ENCODE results near the gene LILRA1. TPM values are rescaled to one million over a fixed set of nuclear protein-coding genes. Genes with fewer than 3 reads are reported as not detected.

The LILRA1 gene
- total and polyA plus RNA-seq, 2 donors (not counting 1 experiment from before 2014, with no cell fraction given): 1.5 TPM; not detected in 1

DNA sequence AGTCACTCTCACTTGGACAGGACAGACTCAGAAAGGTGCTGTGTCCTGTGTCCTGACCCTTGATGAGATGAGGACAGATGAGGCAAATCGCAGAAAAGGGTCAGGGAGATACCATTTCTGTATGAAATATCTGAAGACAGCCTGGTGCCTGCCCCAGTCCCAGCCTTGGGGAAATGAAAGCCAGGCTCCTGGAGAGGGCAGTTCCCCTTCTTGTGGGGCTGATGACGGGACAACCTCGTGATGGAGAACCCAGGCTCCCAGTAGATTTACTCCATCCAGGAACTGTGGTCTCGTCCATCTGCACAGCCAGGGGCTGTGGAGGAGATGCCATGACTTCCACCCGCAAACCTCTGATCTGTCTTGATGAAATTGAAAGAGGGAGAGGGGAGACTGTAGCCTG lies 50.6 kb downstream of the LILRA1 start:
- no peak for TF ChIP-seq EZH2 (IDR thresholded peaks at IDR 0.05; ENCODE audit: borderline replicate concordance, insufficient read depth, low read depth, low read length, poor library complexity, severe bottlenecking)
- TF ChIP-seq, protein P1, sequence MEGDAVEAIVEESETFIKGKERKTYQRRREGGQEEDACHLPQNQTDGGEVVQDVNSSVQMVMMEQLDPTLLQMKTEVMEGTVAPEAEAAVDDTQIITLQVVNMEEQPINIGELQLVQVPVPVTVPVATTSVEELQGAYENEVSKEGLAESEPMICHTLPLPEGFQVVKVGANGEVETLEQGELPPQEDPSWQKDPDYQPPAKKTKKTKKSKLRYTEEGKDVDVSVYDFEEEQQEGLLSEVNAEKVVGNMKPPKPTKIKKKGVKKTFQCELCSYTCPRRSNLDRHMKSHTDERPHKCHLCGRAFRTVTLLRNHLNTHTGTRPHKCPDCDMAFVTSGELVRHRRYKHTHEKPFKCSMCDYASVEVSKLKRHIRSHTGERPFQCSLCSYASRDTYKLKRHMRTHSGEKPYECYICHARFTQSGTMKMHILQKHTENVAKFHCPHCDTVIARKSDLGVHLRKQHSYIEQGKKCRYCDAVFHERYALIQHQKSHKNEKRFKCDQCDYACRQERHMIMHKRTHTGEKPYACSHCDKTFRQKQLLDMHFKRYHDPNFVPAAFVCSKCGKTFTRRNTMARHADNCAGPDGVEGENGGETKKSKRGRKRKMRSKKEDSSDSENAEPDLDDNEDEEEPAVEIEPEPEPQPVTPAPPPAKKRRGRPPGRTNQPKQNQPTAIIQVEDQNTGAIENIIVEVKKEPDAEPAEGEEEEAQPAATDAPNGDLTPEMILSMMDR (IDR thresholded peaks at IDR 0.05): no peak
- Histone ChIP-seq H3K4me3 (ENCODE audit: control extremely low read depth in 1 of 5, extremely low read depth in 1 of 5, insufficient read depth in 1 of 5, low read depth in 2 of 5, low read length in 4 of 5) (no peak overlapping the region), H3K27ac (ENCODE audit: low read length in 2 of 2) (no peak overlapping the region), H4K20me1 (ENCODE audit: control insufficient read depth, insufficient read depth, low read length, poor library complexity, severe bottlenecking) (no peaks in the 10 kb centered on the region), H3K4me2 (replicated peaks; ENCODE audit: low read depth, low read length, poor library complexity, severe bottlenecking) (no peak overlapping the region), H3K27me3 (replicated peaks in 1 of 4; ENCODE audit: control extremely low read depth in 1 of 4, control insufficient read depth in 3 of 4, insufficient read depth in 4 of 4, low read length in 3 of 4) (no peaks in the 10 kb centered on the region), H3K79me2 (ENCODE audit: control insufficient read depth, insufficient read depth, low read length) (no peaks in the 10 kb centered on the region), H2AFZ (ENCODE audit: insufficient read depth, low read depth, low read length, poor library complexity, severe bottlenecking) (no peak overlapping the region), H3K9me3 (ENCODE audit: control extremely low read depth in 1 of 3, control insufficient read depth in 2 of 3, insufficient read depth in 1 of 3, low read length in 2 of 3) (peaks cover 0 to 3% (median 0%) of the 10 kb centered on the region in 3 donors), H3K9ac (ENCODE audit: low read length) (no peak overlapping the region), H3K36me3 (replicated peaks in 1 of 2; ENCODE audit: control extremely low read depth in 1 of 2, control insufficient read depth in 1 of 2, extremely low read depth in 1 of 2, insufficient read depth in 2 of 2, low read length in 1 of 2) (no peaks in the 10 kb centered on the region), H3K4me1 (ENCODE audit: control insufficient read depth in 2 of 2, insufficient read depth in 2 of 2, low read length in 2 of 2) (peaks cover 6 to 9% of the 10 kb centered on the region in 2 donors)
- Mint-ChIP-seq H3K27ac (no peak overlapping the region), H3K27me3 (peaks cover 4% of the 10 kb centered on the region), H3K4me3 (no peak overlapping the region), H3K9me3 (ENCODE audit: insufficient read depth) (no peaks in the 10 kb centered on the region), H3K4me1 (peaks cover 6% of the 10 kb centered on the region)
- no peak for ATAC-seq (ENCODE audit: low read depth)
- DNase-seq: no peak
- ChIA-PET POLR2A (no interaction called here), CTCF (no interaction called here)
- intact Hi-C loops (cut with micrococcal nuclease): no loop called here
- 46% methylated on average over 3 of the region's 5 CpGs for WGBS (ENCODE audit: insufficient coverage)

DNA sequence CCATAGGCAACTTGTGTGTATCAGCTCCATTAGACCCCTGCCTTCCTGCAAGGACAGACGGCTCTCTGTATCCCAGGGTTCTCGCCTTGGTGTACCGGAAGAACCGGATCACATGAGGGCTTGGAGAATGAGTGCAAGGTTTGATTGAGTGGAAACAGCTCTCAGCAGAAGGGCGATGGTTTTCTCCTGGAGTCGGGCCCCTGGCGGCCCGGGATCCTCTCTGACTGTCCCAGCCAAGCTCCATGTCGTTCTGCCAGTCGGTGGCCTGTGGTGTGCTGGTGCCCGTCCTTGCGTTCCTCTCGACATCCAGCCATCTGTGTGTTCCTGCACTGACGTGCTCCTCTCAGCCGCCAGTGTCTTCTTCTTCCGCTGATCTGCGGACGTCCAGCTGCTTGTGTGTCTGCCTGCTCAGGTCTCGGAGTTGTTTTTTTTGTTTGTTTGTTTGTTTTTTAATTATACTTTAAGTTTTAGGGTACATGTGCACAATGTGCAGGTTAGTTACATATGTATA lies 53.0 kb downstream of the LILRA1 start:
- POLR2A ChIA-PET: no interaction called here
- no peak for DNase-seq

More for the DNA sequence above, 53.0 kb downstream of the LILRA1 start:
- Histone ChIP-seq H3K27ac (ENCODE audit: low read length in 2 of 2) (no peak overlapping the region), H3K4me1 (ENCODE audit: control insufficient read depth in 2 of 2, insufficient read depth in 2 of 2, low read length in 2 of 2) (peaks cover 6 to 9% of the 10 kb centered on the region in 2 donors), H3K79me2 (ENCODE audit: control insufficient read depth, insufficient read depth, low read length) (no peaks in the 10 kb centered on the region), H3K9ac (ENCODE audit: low read length) (no peak overlapping the region), H2AFZ (ENCODE audit: insufficient read depth, low read depth, low read length, poor library complexity, severe bottlenecking) (no peak overlapping the region), H3K9me3 (ENCODE audit: control extremely low read depth in 1 of 3, control insufficient read depth in 2 of 3, insufficient read depth in 1 of 3, low read length in 2 of 3) (peaks cover 0 to 3% (median 0%) of the 10 kb centered on the region in 3 donors), H4K20me1 (ENCODE audit: control insufficient read depth, insufficient read depth, low read length, poor library complexity, severe bottlenecking) (no peaks in the 10 kb centered on the region), H3K36me3 (replicated peaks in 1 of 2; ENCODE audit: control extremely low read depth in 1 of 2, control insufficient read depth in 1 of 2, extremely low read depth in 1 of 2, insufficient read depth in 2 of 2, low read length in 1 of 2) (no peaks in the 10 kb centered on the region), H3K27me3 (replicated peaks in 1 of 4; ENCODE audit: control extremely low read depth in 1 of 4, control insufficient read depth in 3 of 4, insufficient read depth in 4 of 4, low read length in 3 of 4) (no peaks in the 10 kb centered on the region), H3K4me3 (ENCODE audit: control extremely low read depth in 1 of 5, extremely low read depth in 1 of 5, insufficient read depth in 1 of 5, low read depth in 2 of 5, low read length in 4 of 5) (no peak overlapping the region), H3K4me2 (replicated peaks; ENCODE audit: low read depth, low read length, poor library complexity, severe bottlenecking) (no peak overlapping the region)
- H3K9me3 Mint-ChIP-seq (ENCODE audit: insufficient read depth): no peaks in the 10 kb centered on the region
- H3K4me1 Mint-ChIP-seq: peaks cover 4% of the 10 kb centered on the region
- no peak overlapping the region for H3K27ac Mint-ChIP-seq
- H3K27me3 Mint-ChIP-seq: peaks cover 4% of the 10 kb centered on the region
- no peak overlapping the region for H3K4me3 Mint-ChIP-seq
- TF ChIP-seq, protein P1 (IDR thresholded peaks at IDR 0.05): no peak
- TF ChIP-seq EZH2 (IDR thresholded peaks at IDR 0.05; ENCODE audit: borderline replicate concordance, insufficient read depth, low read depth, low read length, poor library complexity, severe bottlenecking): no peak
- CTCF ChIA-PET: interaction anchor here (2.3 kb wide), 1 partner anchor 167 kb away, joined by 9 read pairs; no protein-coding TSS in a partner anchor
- ATAC-seq (ENCODE audit: low read depth): no peak
- 95% methylated on average over 14 of the region's 19 CpGs for WGBS (ENCODE audit: insufficient coverage)
- intact Hi-C loops (cut with micrococcal nuclease): no loop called here
